Gastrocnemius medialis (tissue), 4 donors: ENCODE results near the gene ASB15.

ENCODE experiments used
- CTCF ChIP-seq, 5 experiments: fragments of 450-650 bp in 3 of 5; fragments of 200-600 bp in 2 of 5; sonication (generic) in 2 of 5; IDR thresholded peaks in 4 of 5; conservative IDR thresholded peaks in 1 of 5; 1 replicate in 4 of 5; 2 replicates in 1 of 5; pipeline ENCODE4 v1.5.1; 2016 to 2019; ENCODE audit warnings: antibody characterized with exemption in 5 of 5, mild to moderate bottlenecking in 3 of 5, moderate library complexity in 3 of 5
- POLR2A ChIP-seq, 2 donors: fragments of 450-650 bp; IDR thresholded peaks; one replicate each; pipeline ENCODE4 v1.6.1; 2017; ENCODE audit warnings: antibody characterized with exemption in 2 of 2, mild to moderate bottlenecking in 2 of 2, moderate library complexity in 2 of 2

- TF ChIP-seq POLR2A (IDR thresholded peaks at IDR 0.05) (no peak), CTCF (IDR thresholded peaks at IDR 0.05 in 4 of 5, conservative IDR thresholded peaks at IDR 0.05 in 1 of 5) (no peak)
Measured at GRCh38 chr7:123594813-123595241, 6.8 kb upstream of the ASB15 start.
